Endometrium (tissue), 2 donors: Measurements from ENCODE around the gene ITGA11.

Experiments
- FAIRE-seq: peaks from 2 replicates; lab custom pipeline; 2012; peaks lifted over from hg19 to GRCh38; lab: Jason Lieb, UNC
- donor health status: control.
- donor health status: control.

The ITGA11 gene

DNA sequence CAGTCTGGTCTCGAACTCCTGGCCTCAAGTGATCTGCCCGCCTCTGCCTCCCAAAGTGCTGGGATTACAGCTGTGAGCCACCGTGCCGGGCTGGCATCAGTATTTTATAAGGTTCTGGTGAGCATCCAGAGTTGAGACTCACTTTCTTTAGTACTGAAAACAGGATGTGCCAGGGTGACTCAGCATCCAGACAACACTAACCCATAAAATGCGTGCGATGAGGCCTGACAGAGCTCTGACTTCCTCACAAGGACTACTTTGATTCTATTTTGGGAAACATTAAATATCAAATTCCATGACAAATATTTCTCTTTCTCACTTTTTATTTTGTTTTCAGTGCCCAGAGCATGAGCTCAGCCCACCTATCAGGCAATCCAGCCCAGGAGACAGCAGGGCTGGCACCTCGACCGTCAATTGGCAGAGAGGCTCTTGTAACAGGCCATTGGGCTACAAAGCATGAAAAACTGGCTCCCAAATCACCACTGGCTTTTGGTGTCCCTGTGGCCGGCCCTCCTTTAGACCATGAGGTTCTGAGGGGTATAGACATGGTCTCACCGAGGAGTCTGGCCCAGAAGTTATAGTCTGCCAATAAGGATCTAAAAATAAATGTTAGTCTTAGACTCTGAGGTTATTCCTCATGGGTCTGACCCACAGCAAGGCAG, 79.4 kb downstream of the ITGA11 start:
- FAIRE-seq = no peak

DNA sequence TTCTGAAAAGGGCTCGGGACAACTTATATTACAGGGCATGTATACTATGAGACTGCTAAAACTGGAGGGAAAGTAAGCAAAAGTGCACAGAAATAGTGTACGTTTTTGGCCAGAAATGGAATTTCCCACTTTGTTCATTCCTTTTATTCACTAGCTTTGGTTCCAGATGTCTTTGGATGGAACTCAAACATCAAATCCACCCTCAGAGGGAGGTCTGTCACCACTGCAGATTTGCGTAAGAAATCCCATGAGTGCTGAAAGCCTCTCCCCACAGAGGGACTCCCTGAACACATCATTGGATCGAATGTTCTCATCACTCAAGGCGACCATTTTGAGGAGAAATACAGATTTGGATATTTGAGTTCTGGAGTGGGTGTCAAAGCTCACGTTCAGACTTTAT, 82.8 kb downstream of the ITGA11 start:
- FAIRE-seq = no peak

DNA sequence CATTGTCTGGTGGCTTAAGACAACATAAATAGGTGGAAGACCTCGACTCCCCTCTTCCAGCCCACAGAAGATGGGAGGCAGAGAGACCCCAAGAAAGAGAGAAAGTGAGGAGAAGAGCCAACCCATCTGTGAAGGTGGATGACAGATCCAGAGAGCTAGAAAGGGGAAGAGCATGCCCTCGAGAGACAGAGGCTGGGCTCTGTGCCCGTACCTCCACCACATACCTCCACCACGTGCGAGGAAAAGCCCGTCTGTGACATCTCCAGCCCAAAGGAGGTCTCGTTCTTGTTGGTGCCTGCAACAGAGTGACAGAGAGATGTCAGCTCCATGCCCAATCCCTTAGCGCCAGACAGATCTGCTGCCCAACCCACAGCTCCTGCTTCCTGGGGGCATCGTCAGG, 83.4 kb downstream of the ITGA11 start:
- FAIRE-seq = no peak

DNA sequence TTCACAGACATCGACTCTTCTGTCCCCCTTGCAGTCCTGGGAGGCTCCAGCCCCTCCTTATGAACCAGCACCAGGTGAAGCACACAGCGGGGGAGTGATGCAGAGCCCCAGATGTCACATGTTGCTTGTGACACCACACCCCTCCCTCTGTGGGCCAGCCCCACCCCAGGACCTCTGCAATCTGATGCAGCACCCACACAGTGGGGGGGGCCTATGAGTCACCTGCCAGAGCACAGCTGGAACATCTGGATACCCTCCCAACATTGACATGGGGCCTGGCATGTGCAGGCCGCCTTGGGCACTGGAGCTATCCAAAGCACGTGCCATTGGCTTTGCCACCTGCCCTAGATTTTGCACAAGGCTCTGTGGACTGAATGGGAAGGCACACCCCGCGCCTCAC, 83.9 kb downstream of the ITGA11 start:
- no peak for FAIRE-seq

DNA sequence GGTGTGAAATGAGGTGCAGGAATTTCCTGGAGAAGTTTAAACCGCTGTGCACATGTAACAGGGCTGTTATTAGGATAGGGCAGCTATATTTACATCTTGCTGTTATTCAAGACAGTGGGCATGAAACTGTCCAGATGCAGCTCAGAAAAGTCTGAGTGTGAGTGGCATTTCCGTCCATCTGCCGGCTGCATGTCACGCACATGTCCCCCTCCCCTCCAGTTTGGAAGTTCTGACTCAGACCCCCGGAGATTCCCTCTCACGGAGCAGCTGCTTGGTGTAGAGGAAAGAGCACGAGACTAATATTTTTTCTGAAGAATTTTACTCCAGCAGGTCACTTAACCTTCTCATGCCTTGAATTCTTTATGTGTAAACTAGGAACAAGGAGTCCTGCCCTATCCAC, 84.6 kb downstream of the ITGA11 start:
- FAIRE-seq = no peak

DNA sequence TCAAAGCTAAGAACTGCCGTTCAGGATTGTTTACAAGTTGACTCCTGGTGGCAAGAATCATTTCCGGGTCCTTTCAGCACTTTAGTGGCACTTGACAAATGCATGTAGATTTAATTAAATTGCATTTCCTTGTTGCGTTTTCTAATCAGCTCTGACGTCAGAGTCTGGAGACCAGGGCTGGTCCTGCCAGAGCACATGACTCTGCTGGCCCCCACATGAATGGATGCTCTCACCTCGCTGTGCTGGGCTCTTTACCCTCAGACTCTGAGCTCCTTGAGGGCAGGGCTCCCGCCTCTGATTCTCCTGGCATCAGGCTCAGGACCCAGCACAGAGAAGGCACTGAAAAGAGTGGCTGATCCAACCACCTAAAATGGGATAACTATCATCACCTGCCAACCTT, 85.0 kb downstream of the ITGA11 start:
- no peak for FAIRE-seq

DNA sequence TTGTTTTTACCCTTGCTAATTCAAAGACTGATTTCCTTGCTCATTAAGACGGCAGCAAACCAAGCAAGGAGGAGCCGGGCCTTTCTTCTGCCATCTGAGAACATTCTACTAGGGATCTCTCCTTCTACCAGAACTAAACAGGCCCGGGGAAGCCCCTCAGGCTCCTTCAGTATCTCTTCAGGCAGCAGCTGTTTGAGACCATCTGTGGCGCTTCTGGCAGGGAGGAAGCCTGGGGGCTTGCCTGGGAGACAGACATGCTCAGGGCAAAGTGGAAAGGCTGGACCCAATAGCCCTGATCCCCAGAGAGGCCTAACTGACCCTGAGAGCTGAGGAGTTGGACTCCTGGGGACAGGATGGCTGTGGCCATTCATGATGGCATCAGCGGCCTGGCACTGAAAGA, 86.5 kb downstream of the ITGA11 start:
- no peak for FAIRE-seq

DNA sequence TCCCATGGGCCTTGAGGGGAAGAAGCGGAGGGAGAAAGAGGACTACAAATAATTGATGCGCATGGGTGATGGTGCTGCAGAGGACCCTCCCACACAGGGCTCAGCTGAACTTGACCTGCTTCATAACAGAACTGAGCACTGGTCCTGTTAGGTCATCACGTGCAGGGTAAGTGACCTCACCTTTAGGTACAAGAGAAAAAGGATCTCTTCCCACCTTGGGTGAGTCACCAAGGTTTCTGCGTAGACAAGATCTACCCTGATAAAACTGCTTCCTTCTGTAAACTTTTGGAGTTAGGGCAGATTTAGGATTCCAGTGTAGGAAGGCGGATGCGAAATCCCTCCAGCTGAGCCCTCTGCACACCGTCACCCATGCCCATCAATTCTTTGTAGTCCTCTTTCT, 87.4 kb downstream of the ITGA11 start:
- no peak for FAIRE-seq

DNA sequence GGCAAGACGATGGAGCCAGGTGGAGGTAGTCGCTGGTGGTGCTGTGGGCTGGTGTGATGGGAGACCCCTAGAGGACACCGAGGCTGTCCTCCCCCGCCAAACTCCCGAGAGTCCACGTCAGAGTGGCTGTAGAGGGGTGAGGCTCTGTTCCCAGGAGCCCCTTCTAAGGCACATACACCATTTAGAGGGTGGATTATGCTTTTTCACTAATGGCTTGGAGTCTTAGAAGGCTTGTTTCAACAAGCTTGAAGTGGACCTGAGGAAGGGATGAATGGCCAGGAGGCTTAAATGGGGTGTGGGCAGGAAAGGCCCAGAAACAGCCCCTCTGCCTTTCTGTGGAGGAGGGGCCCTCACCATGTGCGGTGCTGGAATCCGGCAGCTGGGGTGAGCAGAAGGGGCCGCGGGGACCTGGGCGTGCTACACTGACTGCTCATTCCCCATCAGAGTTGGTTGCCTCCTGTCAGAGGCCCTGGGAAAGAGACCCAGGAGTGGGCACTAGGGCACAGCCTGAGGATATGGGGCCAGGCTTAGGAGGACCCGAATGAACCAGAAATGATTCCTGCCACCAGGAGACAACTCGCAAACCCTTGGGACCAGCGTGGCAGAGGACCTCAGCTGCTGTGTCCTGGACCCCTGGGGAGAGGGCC, 88.3 kb downstream of the ITGA11 start:
- FAIRE-seq = no peak

DNA sequence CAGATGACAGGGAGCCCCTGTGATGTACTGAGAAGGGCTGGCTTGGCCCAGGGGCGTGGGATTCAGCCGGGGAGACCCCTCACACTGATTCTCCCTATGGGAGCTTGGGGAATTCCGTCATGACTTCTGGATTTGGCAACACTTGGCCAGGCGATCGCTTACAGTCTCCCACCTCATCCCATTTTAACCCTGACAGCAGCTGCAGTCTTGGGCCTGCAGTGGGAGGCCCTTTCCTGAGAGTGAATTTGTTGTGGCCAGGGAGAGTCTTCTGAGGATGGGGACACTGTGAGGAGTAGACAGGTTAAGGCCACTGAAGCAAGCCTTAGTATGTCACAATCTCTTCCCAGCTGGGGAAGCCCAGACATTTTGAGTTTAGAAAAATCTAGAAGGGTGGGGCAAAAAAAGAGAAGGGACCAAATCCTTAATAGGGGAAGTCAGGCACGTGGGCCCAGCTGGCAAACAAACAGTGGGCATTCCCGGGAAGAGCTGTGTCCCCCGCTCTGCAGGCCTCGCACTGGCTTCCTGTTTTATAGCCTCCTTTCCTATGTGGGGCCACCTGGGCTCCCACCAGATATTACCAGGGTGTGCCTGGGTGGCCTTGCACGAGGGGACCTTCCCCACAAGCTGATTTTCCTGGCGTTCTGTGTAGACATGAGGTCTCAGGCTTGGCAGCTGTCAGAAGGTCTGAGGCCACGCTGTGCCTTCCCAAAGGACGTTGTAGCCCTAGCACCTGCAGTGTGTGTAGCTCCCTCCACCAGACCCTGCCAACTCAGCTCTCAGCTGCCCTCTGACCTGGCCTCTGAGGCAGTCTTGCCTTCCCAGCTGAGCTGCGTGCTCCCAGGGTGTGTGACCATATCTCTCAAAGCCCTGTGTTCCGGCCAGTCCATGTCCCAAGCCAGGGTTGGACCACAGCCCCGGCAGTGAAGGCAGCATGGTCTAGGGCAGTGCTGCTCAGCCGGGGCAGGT, 89.9 kb downstream of the ITGA11 start:
- no peak for FAIRE-seq

DNA sequence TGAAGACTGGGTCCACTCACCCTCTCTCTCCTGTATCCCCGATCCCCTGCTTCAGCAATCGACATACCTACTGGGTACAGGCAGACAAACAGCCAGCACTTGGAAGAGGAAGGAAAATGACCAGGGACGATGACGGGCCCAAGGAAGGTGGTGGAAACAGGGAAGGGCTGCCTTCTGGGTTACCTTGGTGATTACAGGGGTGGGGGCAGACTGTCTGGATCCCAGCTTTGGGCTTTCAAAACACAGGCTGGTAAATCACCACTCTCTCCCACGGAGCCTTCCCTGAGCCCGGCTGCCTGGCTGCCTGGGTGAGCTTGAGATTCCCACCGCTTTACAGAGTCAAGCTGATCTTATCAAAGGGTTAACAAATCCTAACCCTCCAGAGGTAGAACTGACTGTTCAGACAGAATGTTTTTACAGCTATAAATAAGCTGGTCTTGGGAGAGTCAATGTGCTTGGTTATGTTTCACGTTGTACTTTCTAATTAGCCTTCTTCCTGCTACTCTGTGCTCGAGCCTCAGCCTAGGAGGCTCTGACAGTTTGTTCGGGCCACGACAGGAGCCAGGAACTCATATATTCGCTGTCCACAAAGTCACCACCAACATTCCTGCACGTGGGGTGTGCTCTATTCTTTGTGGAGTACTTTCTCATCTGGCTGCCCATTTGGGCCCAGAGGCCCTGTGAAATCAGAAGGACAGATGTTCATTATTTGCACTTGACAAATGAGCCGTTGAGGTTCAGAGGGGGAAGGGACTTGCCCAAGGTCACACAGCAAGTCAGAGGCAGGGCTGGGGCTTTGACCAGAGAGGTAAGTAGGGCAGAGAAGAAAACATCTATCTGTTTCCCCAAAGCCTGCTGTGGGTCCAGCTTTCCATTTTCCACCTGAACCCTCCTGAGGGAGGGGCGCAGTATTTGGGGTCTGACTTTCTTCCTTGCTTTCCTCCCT, 91.0 kb downstream of the ITGA11 start:
- FAIRE-seq = no peak

DNA sequence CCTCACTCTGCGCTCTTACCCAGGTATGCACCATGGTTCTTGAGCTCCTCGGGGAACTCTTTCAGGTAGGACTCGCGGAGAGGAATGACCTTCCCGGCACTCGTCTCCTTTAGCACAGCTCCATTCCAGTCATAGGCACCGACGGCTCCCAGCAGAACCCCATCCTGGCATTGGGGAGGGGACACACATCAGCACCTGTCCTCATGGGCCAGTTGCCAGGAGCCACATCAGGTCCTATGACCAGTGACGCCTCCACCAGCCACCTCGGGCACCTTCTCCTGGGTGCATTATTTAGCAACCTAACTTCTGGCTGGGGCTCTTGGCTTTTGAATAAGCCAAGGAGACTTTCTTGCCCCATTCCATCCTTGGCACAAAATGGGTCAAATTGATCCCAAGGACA, 92.5 kb downstream of the ITGA11 start:
- no peak for FAIRE-seq

DNA sequence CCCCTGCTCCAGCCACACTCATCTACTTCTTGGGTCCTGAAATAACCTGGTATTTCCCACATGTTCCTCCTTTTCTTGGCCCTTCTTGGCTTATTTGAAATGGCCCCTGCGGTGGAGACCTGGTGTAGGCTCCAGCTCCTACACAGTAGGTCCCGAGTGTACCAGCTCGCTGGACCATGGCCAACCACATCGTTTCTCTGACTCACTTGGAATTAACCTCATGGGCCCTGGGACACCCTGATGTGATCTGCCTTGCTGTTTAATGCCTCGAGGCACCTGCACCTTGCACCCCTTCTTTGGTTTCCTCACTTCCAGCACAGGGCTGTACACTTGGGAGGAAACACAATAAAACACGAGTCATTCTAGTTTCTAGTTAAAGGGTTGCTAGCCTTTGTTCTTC, 94.1 kb downstream of the ITGA11 start:
- no peak for FAIRE-seq

DNA sequence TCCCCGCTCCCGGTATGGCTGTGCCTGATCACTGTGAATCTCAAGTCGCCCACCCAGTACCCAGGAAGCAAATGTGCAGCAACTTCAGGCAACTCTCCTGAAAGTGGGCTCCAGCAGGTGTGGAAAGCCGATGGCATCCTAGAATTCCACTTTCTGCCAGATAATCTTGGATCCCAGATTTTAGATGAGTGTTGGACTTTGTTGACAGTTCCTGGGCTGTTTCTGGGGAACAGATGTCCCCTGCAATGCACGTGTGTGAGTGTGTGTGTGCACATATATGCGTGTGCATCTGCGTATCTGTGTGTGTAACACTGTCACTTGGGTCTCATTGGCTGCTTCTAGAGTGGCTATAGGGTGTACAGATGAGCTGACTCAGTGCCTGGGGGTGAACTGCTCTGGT, 95.4 kb downstream of the ITGA11 start:
- FAIRE-seq = no peak

DNA sequence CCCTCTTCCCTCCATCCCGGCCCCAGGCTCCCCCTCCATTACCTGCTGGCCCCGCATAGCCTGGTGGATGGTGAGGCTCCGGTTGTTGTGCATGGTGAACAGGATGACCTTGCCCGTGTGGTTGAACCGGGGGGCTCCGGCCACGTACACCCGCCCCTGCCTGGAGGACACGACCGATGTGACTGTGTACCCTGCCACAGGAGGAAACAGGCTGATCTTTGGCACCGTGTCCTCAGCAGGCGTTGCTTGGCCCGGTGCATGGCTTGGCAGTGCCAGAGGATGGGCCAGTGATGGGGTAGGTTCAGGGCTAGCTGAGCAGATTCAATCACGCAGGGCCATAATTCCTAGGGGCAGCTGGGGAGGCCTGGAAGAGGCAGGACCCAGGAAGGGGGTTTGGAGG, 96.3 kb downstream of the ITGA11 start:
- no peak for FAIRE-seq

DNA sequence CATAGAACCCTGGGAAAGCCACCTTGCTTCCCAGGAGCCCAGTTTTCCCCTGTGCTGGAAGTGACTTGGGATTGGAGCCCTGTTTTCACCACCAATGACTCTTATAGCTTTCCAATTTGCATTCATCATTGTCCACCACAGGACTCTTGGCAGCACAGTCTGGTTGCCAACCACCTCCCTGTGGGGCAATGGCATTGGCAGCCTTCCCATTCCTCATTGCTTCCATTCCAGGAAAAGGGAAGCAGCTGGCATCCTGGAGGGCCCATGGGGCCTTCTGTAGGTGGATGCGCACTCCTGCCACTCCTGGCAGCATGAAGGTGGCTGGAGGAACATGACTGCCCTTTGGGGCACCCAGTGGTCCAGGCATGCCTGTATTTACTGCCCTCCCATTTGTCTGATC, 96.7 kb downstream of the ITGA11 start:
- no peak for FAIRE-seq

DNA sequence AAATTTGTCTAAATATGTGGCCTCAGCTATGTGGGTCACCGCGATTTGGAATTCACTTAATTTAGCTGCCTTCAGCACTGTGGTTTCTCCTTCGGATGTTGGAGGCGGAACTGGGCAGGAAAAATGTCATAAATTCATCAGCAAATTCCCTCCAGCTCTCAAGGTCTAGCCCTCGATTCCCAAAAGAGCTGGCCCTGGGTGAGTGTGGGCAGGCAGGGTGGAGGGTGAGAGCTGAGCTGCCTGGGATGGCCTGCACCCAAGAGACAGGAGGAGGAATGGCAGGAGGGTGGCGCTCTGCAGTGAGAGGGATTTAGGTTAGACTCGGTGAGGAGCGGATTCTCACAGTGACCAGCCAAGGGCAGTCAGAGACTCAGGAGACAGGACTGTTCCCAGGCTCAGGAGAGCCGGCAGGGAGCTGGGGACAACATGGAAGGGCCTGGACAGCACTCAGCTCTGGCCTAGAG, 97.3 kb downstream of the ITGA11 start:
- no peak for FAIRE-seq

DNA sequence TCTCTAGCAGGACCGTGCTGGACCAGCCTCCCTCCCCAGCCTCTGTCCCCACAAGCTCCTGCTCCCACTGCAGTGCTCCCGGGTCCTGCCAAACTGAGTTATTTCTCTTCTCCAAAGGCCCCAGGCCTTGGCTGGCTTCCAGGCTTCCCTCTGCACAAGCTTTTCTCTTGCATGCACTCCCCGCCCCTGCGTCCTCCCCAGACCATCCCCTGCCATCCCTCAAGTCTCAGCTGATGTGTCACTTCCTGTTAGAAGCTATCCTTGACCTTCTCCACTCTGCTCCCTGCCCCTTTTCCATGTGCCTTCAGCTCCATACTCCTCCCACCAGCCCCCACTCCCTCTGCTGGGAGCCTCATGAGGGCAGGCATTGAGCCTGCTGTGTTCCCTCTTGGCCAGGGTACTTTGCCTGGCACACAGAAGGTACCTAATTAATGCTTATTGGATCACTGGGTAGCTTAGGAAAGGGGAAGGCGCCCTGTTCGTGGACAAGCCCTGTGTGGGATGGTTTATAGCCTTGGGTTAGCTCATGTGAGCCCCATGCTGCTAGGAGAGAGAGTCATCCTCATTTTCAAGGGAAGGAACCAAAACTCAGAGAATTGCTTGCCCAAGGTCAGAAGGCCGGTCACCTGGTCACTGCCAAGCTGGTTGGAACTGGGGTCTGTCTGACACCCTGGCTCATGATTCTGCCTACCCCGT, 98.0 kb downstream of the ITGA11 start:
- FAIRE-seq = no peak

DNA sequence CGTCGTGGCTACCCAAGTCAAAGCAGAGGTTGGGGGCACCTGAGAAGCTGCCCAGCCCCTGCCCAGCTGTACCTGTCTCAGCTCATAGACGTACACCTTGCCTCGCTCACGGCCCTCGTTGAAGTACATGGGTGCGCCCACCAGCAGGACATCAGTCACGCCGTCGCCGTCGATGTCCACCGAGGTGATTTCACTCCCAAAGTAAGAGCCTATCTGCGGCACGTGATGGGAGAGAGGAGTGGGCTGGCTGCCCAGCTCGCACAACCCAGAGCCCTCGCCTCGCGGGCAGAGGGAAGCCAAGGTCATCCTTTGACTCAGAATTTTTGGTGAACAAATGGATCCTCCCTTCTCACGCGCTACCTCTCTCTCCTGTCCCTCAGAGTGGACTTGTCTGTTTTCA, 99.7 kb downstream of the ITGA11 start:
- no peak for FAIRE-seq

DNA sequence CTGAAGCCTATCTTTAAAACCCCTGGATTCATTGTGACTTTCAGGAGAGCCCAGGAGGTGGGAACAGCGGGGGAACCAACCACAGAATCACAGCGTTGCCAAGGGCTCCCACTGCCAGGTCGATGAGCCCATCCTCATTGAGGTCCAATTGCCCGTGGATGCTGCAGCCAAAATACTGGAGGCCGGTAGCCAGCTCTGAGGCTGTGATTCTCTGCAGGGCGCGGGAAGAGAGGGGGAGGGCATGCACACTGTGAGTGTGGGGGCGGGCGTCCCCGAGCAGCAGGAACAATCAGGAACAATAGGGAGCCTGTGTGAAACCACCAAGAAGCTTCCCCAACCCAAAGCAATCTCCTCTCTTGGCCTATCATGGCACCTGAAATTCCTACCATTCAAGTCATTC, 101.1 kb downstream of the ITGA11 start:
- FAIRE-seq = no peak

DNA sequence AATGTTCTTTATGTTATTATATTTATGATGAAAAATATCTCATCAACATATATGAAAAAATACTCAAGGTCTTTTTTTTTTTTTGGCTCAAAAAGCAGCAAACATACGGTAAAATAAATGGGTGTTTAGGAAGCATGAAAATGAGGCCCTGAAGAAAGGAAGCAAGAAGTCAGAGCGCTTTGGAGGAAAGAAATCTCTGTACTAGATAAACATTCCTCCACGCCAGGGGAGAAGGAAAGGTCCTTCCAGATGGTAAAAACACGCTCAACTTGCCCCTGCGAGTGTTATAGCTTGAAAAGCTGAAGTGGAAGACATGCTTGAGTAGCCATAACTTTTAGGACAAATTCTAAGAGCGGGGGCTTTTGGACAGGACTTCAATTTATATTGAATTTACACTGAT, 101.5 kb downstream of the ITGA11 start:
- no peak for FAIRE-seq
